T47D (cell line): ENCODE results near the gene CEP20.
"Not testable (repeated sequence)": the region's sequence is repeated elsewhere in the genome, so short reads cannot be mapped to it uniquely, and the experiment has no call there.

Experiments
- DNase-seq, 2 experiments: peaks; one replicate each; pipeline versions ENCODE4 v3.0.0 to v3.0.0-alpha.2; 2011 to 2012; ENCODE audit warnings: low read depth in 1 of 2, low spot score in 1 of 2
- JUND ChIP-seq: IDR thresholded peaks from 2 replicates; pipeline ENCODE4 v1.6.1; 2012; ENCODE audit warnings: low read depth
- in situ Hi-C: cut with HindIII; loops from 2 replicates; pipeline ENCODE4 v1.10.0; 2016; ENCODE audit warnings: low sequenced_read_pairs, low pct_unique_long_range_greater_than_20kb

CEP20 gene

DNA sequence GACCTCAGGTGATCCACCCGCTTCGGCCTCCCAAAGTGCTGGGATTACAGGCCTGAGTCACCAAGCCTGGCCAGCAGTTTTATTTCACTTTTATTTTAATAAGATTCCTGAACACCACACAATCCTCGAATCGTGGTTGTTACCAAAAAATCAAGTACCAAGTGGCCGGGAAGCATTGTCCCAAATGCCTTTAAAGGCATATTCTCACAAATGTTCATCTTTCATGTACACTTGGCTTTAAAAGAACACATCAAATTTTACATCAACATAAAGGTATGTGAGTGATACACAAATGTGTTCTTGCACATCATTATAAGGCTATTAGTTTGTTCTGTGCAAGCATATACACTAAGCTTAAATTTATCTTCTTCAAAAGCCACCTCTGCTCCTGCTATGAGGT lies 23.5 kb downstream of the CEP20 start:
- TF ChIP-seq JUND = no peak
- in situ Hi-C loops = no loop called here

DNA sequence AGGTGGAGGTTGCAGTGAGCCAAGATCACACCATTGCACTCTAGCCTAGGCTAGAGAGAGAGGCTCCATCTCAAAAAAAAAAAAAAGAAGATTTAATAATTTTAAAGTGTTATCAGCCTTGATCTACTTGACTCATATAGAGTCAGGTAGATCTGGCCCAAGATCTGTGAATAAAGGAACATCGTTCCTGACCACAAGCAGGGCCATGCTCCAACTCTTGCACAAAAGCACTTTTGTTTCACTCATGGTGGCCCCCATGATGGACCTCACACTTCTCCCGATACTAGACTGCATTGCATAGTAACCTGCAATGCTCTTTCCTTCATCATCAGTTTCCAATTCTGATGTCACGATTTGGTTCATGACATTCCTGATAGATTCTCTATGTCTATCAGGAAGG lies 26.4 kb downstream of the CEP20 start:
- no peak for DNase-seq
- in situ Hi-C loops = no loop called here

More for the DNA sequence above, 23.5 kb downstream of the CEP20 start:
- no peak for DNase-seq

DNA sequence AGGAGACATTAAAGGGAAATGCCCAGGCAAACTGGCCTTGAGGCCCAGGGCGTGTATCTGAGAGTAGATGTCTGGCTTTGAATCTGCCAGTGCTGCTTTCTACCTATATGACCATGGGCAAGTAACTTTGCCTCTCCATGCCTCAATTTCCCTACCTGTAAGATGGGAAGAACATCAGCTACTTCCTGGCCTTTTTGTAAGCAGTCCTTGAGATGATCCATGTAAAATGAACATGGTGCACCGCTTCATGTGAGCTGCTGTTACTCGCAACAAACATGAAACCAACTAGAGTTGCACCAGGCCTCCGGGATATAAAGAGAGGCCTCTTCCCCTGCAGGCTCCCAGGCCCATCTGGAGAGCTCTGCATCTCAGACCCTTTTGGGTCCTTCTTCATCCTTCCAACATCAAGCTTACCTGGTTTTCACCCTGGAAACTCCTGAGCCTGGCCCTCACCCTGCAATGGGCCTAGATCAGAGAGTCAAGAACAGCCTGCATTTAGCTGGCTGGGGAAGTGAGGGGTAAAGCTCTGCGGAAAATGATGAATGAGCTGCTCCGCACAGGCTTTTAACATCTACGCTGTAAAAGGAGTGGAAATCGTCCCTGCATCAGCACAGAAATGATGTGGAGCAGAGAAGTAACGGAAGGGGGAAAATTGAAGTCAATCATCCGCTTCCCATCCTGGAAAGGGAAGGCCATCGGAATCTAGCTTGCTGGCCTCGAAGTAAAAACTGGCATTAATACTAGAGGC lies 29.3 kb downstream of the CEP20 start:
- TF ChIP-seq JUND = no peak
- in situ Hi-C loops = no loop called here
- no peak for DNase-seq

More for the DNA sequence above, 26.4 kb downstream of the CEP20 start:
- no peak for TF ChIP-seq JUND

DNA sequence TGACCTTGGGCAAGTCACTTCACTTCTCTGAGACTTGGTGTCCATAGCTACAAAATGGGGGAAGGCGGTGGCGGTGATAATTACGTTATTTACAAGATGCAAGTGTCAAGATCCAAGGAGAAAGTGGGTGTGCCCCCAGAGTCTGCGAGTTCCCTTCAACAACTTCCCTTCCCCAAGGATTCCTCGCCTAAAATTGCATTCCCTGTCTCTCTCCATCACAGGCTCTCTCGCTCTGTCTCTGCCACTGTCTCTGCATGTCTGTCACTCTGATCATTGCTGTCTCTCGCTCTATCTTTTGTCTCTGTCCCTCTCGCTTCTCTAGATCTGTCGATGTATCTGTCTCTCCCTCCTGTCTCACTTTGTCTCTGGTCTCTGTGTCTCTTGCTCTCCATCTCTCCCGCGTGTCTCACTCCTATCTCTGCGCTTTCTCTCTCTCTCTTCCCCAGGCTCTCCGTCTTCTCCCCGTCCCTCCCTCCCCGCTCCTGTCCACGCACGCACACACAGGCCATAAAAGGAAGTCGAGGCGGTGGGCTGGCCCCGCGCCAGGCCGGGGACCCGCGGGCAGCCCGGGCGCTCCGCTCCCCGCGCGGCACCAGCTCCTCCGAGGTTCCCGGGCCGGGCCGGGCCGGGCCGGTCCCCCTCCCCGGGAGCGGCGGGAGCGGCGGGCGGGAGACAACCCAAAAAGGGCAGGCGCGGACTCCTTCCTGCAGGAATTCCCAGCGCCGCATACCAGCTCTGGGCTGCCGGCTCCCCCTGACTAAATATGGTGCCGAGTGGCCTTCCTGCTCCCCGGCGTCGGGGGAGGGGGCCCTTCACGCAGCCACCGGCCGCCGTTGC lies 30.5 kb downstream of the CEP20 start:
- no peak for TF ChIP-seq JUND
- no peak for DNase-seq
- in situ Hi-C loops = no loop called here

DNA sequence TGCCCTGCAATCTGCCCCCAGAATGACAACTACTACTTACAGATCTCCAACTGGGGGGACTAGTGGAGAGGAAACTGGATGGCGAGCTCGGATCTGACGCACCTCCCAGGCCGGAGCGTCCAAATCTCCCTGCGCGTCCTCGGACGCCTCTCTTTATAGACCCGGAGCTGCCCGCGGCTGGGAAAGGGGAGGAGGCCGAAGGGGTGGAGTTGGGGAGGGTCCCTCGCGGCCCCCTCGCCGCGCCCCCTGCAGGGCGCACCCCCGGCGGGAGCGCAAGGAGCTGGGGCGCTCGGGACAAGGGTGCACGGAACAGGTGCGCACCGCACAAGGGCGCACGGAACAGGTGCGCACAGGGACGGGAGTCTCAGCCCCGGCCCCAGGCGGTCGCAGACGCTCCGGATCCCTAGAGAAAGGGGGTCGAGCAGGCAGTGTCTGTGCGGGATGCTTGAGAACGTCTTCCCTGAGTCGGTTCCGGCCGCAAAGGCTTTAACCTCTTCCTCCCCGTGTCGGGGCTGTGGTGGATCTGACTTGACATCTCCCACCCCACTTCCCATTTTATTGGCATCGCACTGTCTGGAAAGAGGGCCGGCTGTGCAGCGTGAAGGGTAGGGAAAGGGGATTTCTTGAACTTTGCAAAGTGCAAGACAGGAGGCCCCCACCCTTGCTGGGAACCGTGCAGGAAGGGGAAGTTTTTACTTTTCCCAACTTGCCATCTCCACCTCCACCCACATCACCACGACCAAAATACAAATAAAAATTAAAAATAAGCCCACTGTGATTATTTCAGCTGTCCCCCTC lies 31.3 kb downstream of the CEP20 start, which contains the start of gene MYH11:
Gene MYH11 (minus strand): TSS at position 128 of the 798 bp plus-strand sequence. CDS start 18,776 bp downstream, outside the sequence.
- in situ Hi-C loops = no loop called here
- TF ChIP-seq JUND = no peak
- DNase-seq = peak in 1 of 2 experiments; percentile 30

DNA sequence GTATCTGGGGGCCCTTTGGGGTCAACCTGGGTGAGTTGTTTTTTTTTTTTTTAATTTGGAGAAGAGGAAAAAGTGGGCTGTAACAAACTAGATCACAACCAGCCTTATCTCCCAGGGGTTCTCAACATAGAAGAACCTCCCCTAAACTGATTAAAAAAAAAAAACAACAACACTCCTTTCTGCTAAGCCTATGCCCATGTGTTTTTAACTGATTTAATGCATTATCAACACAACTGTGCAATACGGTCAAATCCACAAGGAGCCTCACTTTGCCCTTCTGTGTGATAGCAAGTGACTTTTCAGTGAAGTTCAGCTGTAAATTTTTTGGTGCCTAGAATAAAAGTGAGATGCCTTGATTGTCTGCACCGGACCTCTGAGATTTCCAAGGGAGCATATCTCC lies 32.2 kb downstream of the CEP20 start:
- TF ChIP-seq JUND = no peak
- no peak for DNase-seq
- in situ Hi-C loops = no loop called here

- no peak for DNase-seq
- no peak for TF ChIP-seq JUND
- in situ Hi-C loops = no loop called here
These were observed 32.7 kb downstream of the CEP20 start for GRCh38 chr16:15855704-15856003.

DNA sequence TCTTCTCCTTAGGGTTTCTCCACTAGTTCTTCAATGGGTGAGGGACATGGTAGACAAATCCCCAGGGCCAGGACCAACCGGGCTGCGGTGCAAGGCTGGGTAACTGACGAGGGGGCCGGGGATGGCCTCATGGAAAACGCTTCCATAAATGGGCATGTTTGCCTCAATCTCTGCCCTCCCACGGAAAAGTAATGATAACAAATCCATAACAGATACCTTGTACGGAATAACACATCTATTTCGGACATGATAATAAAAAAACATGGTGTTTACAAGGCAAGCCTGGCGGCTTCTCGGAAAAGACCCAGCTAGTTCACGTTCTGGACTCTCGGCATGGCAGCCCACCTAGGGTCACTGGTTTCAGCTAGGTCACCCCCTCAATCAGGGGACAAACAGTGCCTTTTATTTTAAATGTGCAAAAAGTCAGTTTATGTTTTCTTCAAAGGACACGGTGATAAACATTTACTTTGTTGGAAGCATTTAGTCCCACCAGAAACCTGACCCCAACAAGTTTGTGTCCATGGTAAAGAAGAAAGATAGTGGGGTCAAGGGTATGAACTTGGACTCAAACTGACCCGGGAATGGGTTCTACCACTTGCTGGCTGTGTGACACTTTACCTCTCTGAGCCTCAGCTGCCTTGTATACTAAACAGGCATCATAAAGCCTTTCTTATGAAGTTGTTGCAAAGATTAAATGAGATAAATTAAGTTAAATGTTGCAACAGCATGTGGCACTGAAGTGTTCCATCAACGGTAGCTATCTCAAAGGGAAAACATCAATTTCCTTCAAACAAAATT lies 33.3 kb downstream of the CEP20 start:
- in situ Hi-C loops = no loop called here
- DNase-seq = no peak
- no peak for TF ChIP-seq JUND

- TF ChIP-seq JUND = no peak
- in situ Hi-C loops = no loop called here
- peak in 1 of 2 experiments; percentile 28 for DNase-seq
These were observed 34.3 kb downstream of the CEP20 start for GRCh38 chr16:15854061-15854460.

DNA sequence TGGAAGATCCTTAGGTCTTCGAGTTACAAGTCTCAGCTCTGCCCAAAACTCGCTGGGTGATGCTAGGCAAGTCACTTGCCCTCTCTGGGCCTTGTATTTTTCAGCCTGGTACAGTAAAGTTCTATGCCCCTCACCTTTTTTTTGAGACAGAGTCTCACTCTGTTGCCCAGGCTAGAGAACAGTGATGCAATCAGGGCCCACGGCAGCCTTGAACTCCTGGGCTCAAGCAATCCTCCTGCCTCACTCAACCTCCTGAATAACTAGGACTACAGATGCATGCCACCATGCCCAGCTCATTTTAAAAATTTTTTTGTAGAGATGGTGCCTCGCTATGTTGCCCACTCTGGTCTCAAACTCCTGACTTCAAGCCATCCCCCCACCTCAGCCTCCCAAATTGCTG lies 35.4 kb downstream of the CEP20 start:
- DNase-seq = no peak
- TF ChIP-seq JUND = no peak
- in situ Hi-C loops = no loop called here

- in situ Hi-C loops = not testable (repeated sequence)
These were observed 37.8 kb downstream of the CEP20 start for GRCh38 chr16:15850555-15850954.

More at GRCh38 chr16:15850555-15850954, 37.8 kb downstream of the CEP20 start:
- DNase-seq = not testable (repeated sequence)
